ENCODE results near the gene VIM.

VIM gene

GRCh38 chr10:17286562-17287550 is 58.8 kb downstream of the VIM start:
- H3K9me3 ChIP-seq (ENCODE audit: low read length), result no peaks in the 10 kb centered on the region
- no peaks in the 10 kb centered on the region for H3K9me2 ChIP-seq (ENCODE audit: low read depth, low read length)
- H3K36me3 ChIP-seq (ENCODE audit: insufficient read depth, low read length), result no peaks in the 10 kb centered on the region
- TF ChIP-seq CTCF (IDR thresholded peaks at IDR 0.05; ENCODE audit: low read length) (no peak), EZH2 (IDR thresholded peaks at IDR 0.05; ENCODE audit: borderline replicate concordance, low read length) (no peak)
- no peak overlapping the region for H3K9ac ChIP-seq (ENCODE audit: low read length)
- no peaks in the 10 kb centered on the region for H3K4me1 ChIP-seq (ENCODE audit: insufficient read depth, low read length, severe bottlenecking)
- H3K27ac ChIP-seq (ENCODE audit: low read depth, low read length, poor library complexity, severe bottlenecking), result no peak overlapping the region
- H4K20me1 ChIP-seq (ENCODE audit: insufficient read depth, low read length), result no peaks in the 10 kb centered on the region
- H3F3A ChIP-seq (ENCODE audit: insufficient read depth, low read length), result no peaks in the 10 kb centered on the region
- no peak overlapping the region for H2AFZ ChIP-seq (ENCODE audit: low read length)
- H3K27me3 ChIP-seq (ENCODE audit: insufficient read depth, low read length), result no peaks in the 10 kb centered on the region
- no peak overlapping the region for H3K4me2 ChIP-seq (ENCODE audit: low read length)
- H3K79me2 ChIP-seq (ENCODE audit: insufficient read depth, low read length), result no peaks in the 10 kb centered on the region
- no peak overlapping the region for H3K4me3 ChIP-seq (ENCODE audit: low read depth, low read length, poor library complexity, severe bottlenecking)
